Measurements from ENCODE around the gene UBAC2. TPM values are rescaled to one million over a fixed set of nuclear protein-coding genes. Genes with fewer than 3 reads are reported as not detected.

The UBAC2 gene
- total and polyA plus RNA-seq, 2 of the 4 experiments (the other 2 are of a cell fraction), result 20.8 to 36.3 TPM

- CTCF ChIA-PET, result no interaction called here
- H2BK5ac ChIP-seq (ENCODE audit: low read depth, low read length, poor library complexity, severe bottlenecking), result no peak overlapping the region
- no peak overlapping the region for H3K23ac ChIP-seq (ENCODE audit: low read depth, low read length)
Observed at GRCh38 chr13:99415851-99416331, 215.2 kb downstream of the UBAC2 start.

More at GRCh38 chr13:99415851-99416331, 215.2 kb downstream of the UBAC2 start:
- dilution Hi-C loops (cut with HindIII; ENCODE audit: low sequenced_read_pairs, unreplicated experiment) (no loop called here), intact Hi-C loops (cut with micrococcal nuclease) (no loop called here), in situ Hi-C loops (cut with MboI; ENCODE audit: low sequenced_read_pairs) (no loop called here)
- Histone ChIP-seq H4K8ac (ENCODE audit: low read depth in 2 of 2, low read length in 2 of 2) (no peak overlapping the region), H3K56ac (ENCODE audit: extremely low read depth, insufficient read depth, low read length) (no peak overlapping the region), H3K27ac (ENCODE audit: insufficient read depth, low read length) (no peak overlapping the region), H3K4me3 (ENCODE audit: insufficient read depth, low read depth, low read length) (no peak overlapping the region), H2BK15ac (ENCODE audit: low read depth, low read length) (no peak overlapping the region), H2BK120ac (ENCODE audit: low read depth, low read length) (no peak overlapping the region), H3K4me1 (ENCODE audit: control insufficient read depth, insufficient read depth, low read length) (no peaks in the 10 kb centered on the region), H3K9me1 (ENCODE audit: insufficient read depth, low read length) (peaks cover 5% of the 10 kb centered on the region; the same call in 1 of the 2 replicates), H2BK20ac (ENCODE audit: low read depth, low read length) (no peak overlapping the region), H2AK5ac (ENCODE audit: low read depth, low read length) (no peak overlapping the region), H2AFZ (replicated peaks; ENCODE audit: low read length, poor library complexity) (no peak overlapping the region), H3K4me2 (ENCODE audit: low read depth, low read length) (no peak overlapping the region), H3K9me3 (ENCODE audit: control insufficient read depth, insufficient read depth, low read length) (peaks cover 8% of the 10 kb centered on the region), H4K5ac (ENCODE audit: low read depth, low read length) (no peak overlapping the region), H3K14ac (replicated peaks; ENCODE audit: low read depth, low read length) (no peak overlapping the region), H2AK9ac (replicated peaks; ENCODE audit: low read depth, low read length, poor library complexity) (no peak overlapping the region), H3K4ac (ENCODE audit: low read depth, low read length) (no peak overlapping the region), H3K79me1 (ENCODE audit: low read depth in 1 of 2, low read length in 2 of 2) (no peaks in the 10 kb centered on the region), H3K36me3 (ENCODE audit: control insufficient read depth, insufficient read depth, low read length) (no peaks in the 10 kb centered on the region), H3K9ac (ENCODE audit: low read depth, low read length) (no peak overlapping the region), H3K27me3 (ENCODE audit: control insufficient read depth, insufficient read depth, low read length) (peaks cover 42% of the 10 kb centered on the region), H3K18ac (ENCODE audit: low read depth, low read length) (no peak overlapping the region), H4K91ac (ENCODE audit: insufficient read depth, low read depth, low read length) (no peak overlapping the region), H4K20me1 (ENCODE audit: insufficient read depth, low read length) (no peaks in the 10 kb centered on the region; the same call in 1 of the 2 replicates)
- POLR2A ChIA-PET (ENCODE audit: unreplicated experiment), result no interaction called here
- no TSS peak for BruUV-seq (replicated peaks)
- TF ChIP-seq FOS (IDR thresholded peaks at IDR 0.05; ENCODE audit: low read depth, low read length) (no peak), MAZ (IDR thresholded peaks at IDR 0.05; ENCODE audit: borderline replicate concordance, low read depth, low read length) (no peak), POLR2A (IDR thresholded peaks at IDR 0.05; ENCODE audit: low read depth, low read length) (no peak), SMC3 (IDR thresholded peaks at IDR 0.05; ENCODE audit: low read depth, low read length) (no peak), CHD1 (IDR thresholded peaks at IDR 0.05; ENCODE audit: low read depth, low read length) (no peak), BHLHE40 (IDR thresholded peaks at IDR 0.05; ENCODE audit: low read depth, low read length) (no peak), RFX5 (IDR thresholded peaks at IDR 0.05; ENCODE audit: low read depth, low read length) (no peak), NFE2L2 (IDR thresholded peaks at IDR 0.05; ENCODE audit: low read depth, low read length) (no peak), CEBPB (IDR thresholded peaks at IDR 0.05; ENCODE audit: low read depth, low read length) (no peak), RCOR1 (IDR thresholded peaks at IDR 0.05; ENCODE audit: insufficient replicate concordance, low read length) (no peak), MAFK (IDR thresholded peaks at IDR 0.05; ENCODE audit: low read depth, low read length) (no peak), MXI1 (IDR thresholded peaks at IDR 0.05; ENCODE audit: borderline replicate concordance, low read depth, low read length) (no peak), RAD21 (IDR thresholded peaks at IDR 0.05; ENCODE audit: low read length) (no peak), ELK1 (IDR thresholded peaks at IDR 0.05; ENCODE audit: borderline replicate concordance, low read depth, low read length) (no peak)
- TF ChIP-seq, protein P1, sequence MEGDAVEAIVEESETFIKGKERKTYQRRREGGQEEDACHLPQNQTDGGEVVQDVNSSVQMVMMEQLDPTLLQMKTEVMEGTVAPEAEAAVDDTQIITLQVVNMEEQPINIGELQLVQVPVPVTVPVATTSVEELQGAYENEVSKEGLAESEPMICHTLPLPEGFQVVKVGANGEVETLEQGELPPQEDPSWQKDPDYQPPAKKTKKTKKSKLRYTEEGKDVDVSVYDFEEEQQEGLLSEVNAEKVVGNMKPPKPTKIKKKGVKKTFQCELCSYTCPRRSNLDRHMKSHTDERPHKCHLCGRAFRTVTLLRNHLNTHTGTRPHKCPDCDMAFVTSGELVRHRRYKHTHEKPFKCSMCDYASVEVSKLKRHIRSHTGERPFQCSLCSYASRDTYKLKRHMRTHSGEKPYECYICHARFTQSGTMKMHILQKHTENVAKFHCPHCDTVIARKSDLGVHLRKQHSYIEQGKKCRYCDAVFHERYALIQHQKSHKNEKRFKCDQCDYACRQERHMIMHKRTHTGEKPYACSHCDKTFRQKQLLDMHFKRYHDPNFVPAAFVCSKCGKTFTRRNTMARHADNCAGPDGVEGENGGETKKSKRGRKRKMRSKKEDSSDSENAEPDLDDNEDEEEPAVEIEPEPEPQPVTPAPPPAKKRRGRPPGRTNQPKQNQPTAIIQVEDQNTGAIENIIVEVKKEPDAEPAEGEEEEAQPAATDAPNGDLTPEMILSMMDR (conservative IDR thresholded peaks at IDR 0.05; ENCODE audit: low read depth, low read length), result no peak
- DNase-seq, result no peak
- WGBS, 2 experiments (ENCODE audit: extremely low coverage in 2 of 2, insufficient read length in 1 of 2), result 85% methylated on average over 5 of the region's 14 CpGs; no CpG with 5 or more reads in 1 of the 2 experiments
- no peak for ATAC-seq (ENCODE audit: low read depth)

Measured in IMR-90 (cell line).